Activated CD4-positive, alpha-beta T cell treated with anti-CD3 and anti-CD28 coated beads for 36 hours (primary cell): ENCODE data around the gene EPHX1. TPM values are rescaled to one million over a fixed set of nuclear protein-coding genes. Genes with fewer than 3 reads are reported as not detected.
"Not testable (repeated sequence)": the region's sequence is repeated elsewhere in the genome, so short reads cannot be mapped to it uniquely, and the experiment has no call there.

Experiments
- ATAC-seq: fragments of 200-7000 bp; cut with Tn5 transposase; one replicate; pipeline ENCODE4 v1.10.0; 2021; ENCODE audit warnings: mild to moderate bottlenecking, moderate library complexity
- CTCF ChIA-PET: fragments of 350-600 bp; sonication (Branson Sonifier 250); formaldehyde crosslinking; loops from one replicate; lab custom pipeline; 2021; ENCODE audit warnings: antibody characterized with exemption; lab: Charles Lee
- POLR2A ChIA-PET: fragments of 350-600 bp; sonication (Branson Sonifier 250); formaldehyde crosslinking; loops from one replicate; lab custom pipeline; 2021; ENCODE audit warnings: antibody characterized with exemption, inconsistent platforms; lab: Charles Lee
- DNase-seq: peaks from one replicate; pipeline ENCODE4 v3.0.0-alpha.2; 2020
- H3K27ac Mint-ChIP-seq: one replicate; pipeline ENCODE4 v1.8.0; 2021; ENCODE audit warnings: mixed read lengths
- H3K27me3 Mint-ChIP-seq: one replicate; pipeline ENCODE4 v1.8.0; 2021; ENCODE audit warnings: mixed read lengths
- H3K36me3 Mint-ChIP-seq: one replicate; pipeline ENCODE4 v1.8.0; 2021; ENCODE audit warnings: low read depth, mixed read lengths
- H3K4me1 Mint-ChIP-seq: one replicate; pipeline ENCODE4 v1.8.0; 2021; ENCODE audit warnings: mixed read lengths
- H3K4me3 Mint-ChIP-seq: one replicate; pipeline ENCODE4 v1.8.0; 2021; ENCODE audit warnings: mild to moderate bottlenecking, moderate library complexity, mixed read lengths
- H3K9me3 Mint-ChIP-seq: one replicate; pipeline ENCODE4 v1.8.0; 2021; ENCODE audit warnings: low read depth, mixed read lengths
- intact Hi-C, 2 experiments: fragments of 100-400 bp; cut with DNase I in 1 of 2; cut with micrococcal nuclease in 1 of 2; formaldehyde crosslinking; loops; one replicate each; pipeline versions ENCODE4 v1.14.2 to v1.15.1; 2022 to 2024; cut with DNase I, micrococcal nuclease
- total RNA-seq, 2 experiments: library from RNA; stranded (reverse); gene quantifications; one replicate each; pipeline ENCODE4 v1.2.3, GENCODE V29; 2021

Gene EPHX1
- total RNA-seq, 2 experiments from 2014 or later, result 2.5 to 2.6 TPM

GRCh38 chr1:225830841-225831240 is 20.9 kb downstream of the EPHX1 start:
- intact Hi-C loops, result no loop called here
- H3K4me3 Mint-ChIP-seq, result no peak overlapping the region
- no peaks in the 10 kb centered on the region for H3K36me3 Mint-ChIP-seq
- ATAC-seq (no peak), DNase-seq (no peak)
- ChIA-PET POLR2A (no interaction called here), CTCF (interaction anchor here (1.1 kb wide), 1 partner anchor 8 kb away, joined by 4 read pairs; no protein-coding TSS in a partner anchor)
- H3K4me1 Mint-ChIP-seq, result no peaks in the 10 kb centered on the region
- H3K9me3 Mint-ChIP-seq, result no peaks in the 10 kb centered on the region
- no peak overlapping the region for H3K27ac Mint-ChIP-seq
- no peaks in the 10 kb centered on the region for H3K27me3 Mint-ChIP-seq

GRCh38 chr1:225834417-225835329 is 24.7 kb downstream of the EPHX1 start:
- Mint-ChIP-seq H3K36me3 (no peaks in the 10 kb centered on the region), H3K27ac (no peak overlapping the region), H3K4me3 (no peak overlapping the region), H3K27me3 (no peaks in the 10 kb centered on the region), H3K9me3 (no peaks in the 10 kb centered on the region), H3K4me1 (no peaks in the 10 kb centered on the region)
- ATAC-seq (no peak), DNase-seq (no peak)
- ChIA-PET POLR2A (no interaction called here), CTCF (interaction anchor here (0.5 to 0.6 kb wide), 2 partner anchors 25 to 79 kb away, joined by 3 to 5 read pairs; partner anchors contain the start of gene EPHX1)
- intact Hi-C loops, result no loop called here

- H3K36me3 Mint-ChIP-seq, result no peaks in the 10 kb centered on the region
- ATAC-seq (no peak), DNase-seq (no peak)
- ChIA-PET POLR2A (no interaction called here), CTCF (no interaction called here)
- intact Hi-C loops, result no loop called here
- H3K4me3 Mint-ChIP-seq, result no peak overlapping the region
- no peaks in the 10 kb centered on the region for H3K9me3 Mint-ChIP-seq
- H3K27me3 Mint-ChIP-seq, result no peaks in the 10 kb centered on the region
- peaks cover 5% of the 10 kb centered on the region for H3K4me1 Mint-ChIP-seq
- no peak overlapping the region for H3K27ac Mint-ChIP-seq
These were observed 25.9 kb downstream of the EPHX1 start for GRCh38 chr1:225835856-225836255.

GRCh38 chr1:225836296-225836695 is 26.4 kb downstream of the EPHX1 start:
- H3K4me1 Mint-ChIP-seq, ATAC-seq, H3K27me3 Mint-ChIP-seq, H3K9me3 Mint-ChIP-seq, POLR2A ChIA-PET, H3K36me3 Mint-ChIP-seq, CTCF ChIA-PET, H3K4me3 Mint-ChIP-seq, intact Hi-C loops, DNase-seq: not testable (repeated sequence)
- H3K27ac Mint-ChIP-seq, result peak overlapping the region; percentile 5

GRCh38 chr1:225838793-225839192 is 28.9 kb downstream of the EPHX1 start:
- no peak overlapping the region for H3K27ac Mint-ChIP-seq
- intact Hi-C loops, result no loop called here
- no peak for ATAC-seq

GRCh38 chr1:225840223-225840610 is 30.3 kb downstream of the EPHX1 start:
- Mint-ChIP-seq H3K4me3 (no peak overlapping the region), H3K9me3 (no peaks in the 10 kb centered on the region), H3K27me3 (no peaks in the 10 kb centered on the region), H3K36me3 (no peaks in the 10 kb centered on the region), H3K27ac (no peak overlapping the region), H3K4me1 (peaks cover 11% of the 10 kb centered on the region)
- POLR2A ChIA-PET, result no interaction called here
- DNase-seq, result no peak
- CTCF ChIA-PET, result interaction anchor here (0.6 to 1.6 kb wide), 3 partner anchors 15 to 134 kb away, joined by 3 read pairs; partner anchors contain the start of gene SRP9
- intact Hi-C loops, result loop anchor here in 1 of 2 experiments (10.0 kb wide), 1 partner anchor 365 kb away; no protein-coding TSS in a partner anchor
- ATAC-seq, result no peak

More at GRCh38 chr1:225838793-225839192, 28.9 kb downstream of the EPHX1 start:
- POLR2A ChIA-PET, result no interaction called here
- no peak for DNase-seq
- H3K4me3 Mint-ChIP-seq, result no peak overlapping the region
- CTCF ChIA-PET, result interaction anchor here (0.5 to 0.6 kb wide), 2 partner anchors 72 to 365 kb away, joined by 3 to 4 read pairs; no protein-coding TSS in a partner anchor
- no peaks in the 10 kb centered on the region for H3K27me3 Mint-ChIP-seq
- no peaks in the 10 kb centered on the region for H3K36me3 Mint-ChIP-seq
- H3K9me3 Mint-ChIP-seq, result no peaks in the 10 kb centered on the region
- peaks cover 11% of the 10 kb centered on the region for H3K4me1 Mint-ChIP-seq

- Mint-ChIP-seq H3K4me3 (no peak overlapping the region), H3K4me1 (peaks cover 11% of the 10 kb centered on the region), H3K27ac (no peak overlapping the region), H3K27me3 (no peaks in the 10 kb centered on the region), H3K9me3 (no peaks in the 10 kb centered on the region), H3K36me3 (no peaks in the 10 kb centered on the region)
- ChIA-PET POLR2A (no interaction called here), CTCF (interaction anchor here (0.7 to 1.6 kb wide), 2 partner anchors 15 to 63 kb away, joined by 3 read pairs; partner anchors contain the start of gene SRP9)
- intact Hi-C loops, result loop anchor here in 1 of 2 experiments (10.0 kb wide), 1 partner anchor 366 kb away; no protein-coding TSS in a partner anchor
- DNase-seq (no peak), ATAC-seq (no peak)
These were observed 30.8 kb downstream of the EPHX1 start for GRCh38 chr1:225840713-225841112.

GRCh38 chr1:225842074-225842473 is 32.1 kb downstream of the EPHX1 start:
- H3K27ac Mint-ChIP-seq, result peak overlapping the region; percentile 8
- no peaks in the 10 kb centered on the region for H3K9me3 Mint-ChIP-seq
- no peaks in the 10 kb centered on the region for H3K27me3 Mint-ChIP-seq
- intact Hi-C loops, result loop anchor here in 1 of 2 experiments (10.0 kb wide), 1 partner anchor 367 kb away; no protein-coding TSS in a partner anchor
- peaks cover 11% of the 10 kb centered on the region for H3K4me1 Mint-ChIP-seq
- POLR2A ChIA-PET, result no interaction called here
- no peak overlapping the region for H3K4me3 Mint-ChIP-seq
- peak; percentile 45 for ATAC-seq
- no peaks in the 10 kb centered on the region for H3K36me3 Mint-ChIP-seq
- DNase-seq, result peak; percentile 35
- CTCF ChIA-PET, result interaction anchor here (0.6 to 1.6 kb wide), 2 partner anchors 21 to 65 kb away, joined by 3 read pairs; partner anchors contain the start of gene SRP9

GRCh38 chr1:225842788-225843425 is 33.0 kb downstream of the EPHX1 start:
- Mint-ChIP-seq H3K4me1 (peaks cover 13% of the 10 kb centered on the region), H3K27ac (no peak overlapping the region), H3K9me3 (no peaks in the 10 kb centered on the region), H3K4me3 (no peak overlapping the region), H3K36me3 (no peaks in the 10 kb centered on the region), H3K27me3 (no peaks in the 10 kb centered on the region)
- ATAC-seq (no peak), DNase-seq (no peak)
- POLR2A ChIA-PET, result no interaction called here
- intact Hi-C loops, result loop anchor here in 1 of 2 experiments (10.0 kb wide), 1 partner anchor 368 kb away; no protein-coding TSS in a partner anchor
- CTCF ChIA-PET, result interaction anchor here (0.6 kb wide), 1 partner anchor 20 kb away, joined by 3 read pairs; no protein-coding TSS in a partner anchor

GRCh38 chr1:225843426-225843795 is 33.5 kb downstream of the EPHX1 start:
- Mint-ChIP-seq H3K4me3 (no peak overlapping the region), H3K27ac (no peak overlapping the region), H3K4me1 (peaks cover 18% of the 10 kb centered on the region), H3K9me3 (no peaks in the 10 kb centered on the region), H3K27me3 (no peaks in the 10 kb centered on the region), H3K36me3 (peaks cover 2% of the 10 kb centered on the region)
- intact Hi-C loops, result loop anchor here in 1 of 2 experiments (10.0 kb wide), 1 partner anchor 369 kb away; no protein-coding TSS in a partner anchor
- ChIA-PET CTCF (interaction anchor here (0.6 kb wide), 1 partner anchor 14 kb away, joined by 3 read pairs; no protein-coding TSS in a partner anchor), POLR2A (no interaction called here)
- no peak for DNase-seq
- ATAC-seq, result no peak
